ENCODE data around the gene IGF2R.

- TF ChIP-seq CTCF (optimal IDR thresholded peaks at IDR 0.05 in 1 of 3, IDR thresholded peaks at IDR 0.05 in 1 of 3, conservative IDR thresholded peaks at IDR 0.05 in 1 of 3; ENCODE audit: extremely low read depth in 1 of 3, insufficient read depth in 2 of 3, low read length in 3 of 3): no peak
- no peak for TF ChIP-seq EZH2 (IDR thresholded peaks at IDR 0.05; ENCODE audit: low read length)
Measured at GRCh38 chr6:160160450-160160849, 191.6 kb downstream of the IGF2R start.

All from keratinocyte (primary cell).